Thyroid gland (tissue), 4 donors: ENCODE measurements around the gene MACROH2A1. TPM values are rescaled to one million over a fixed set of nuclear protein-coding genes. Genes with fewer than 3 reads are reported as not detected.

ENCODE experiments used
- DNase-seq, 2 donors: peaks; one replicate each; pipeline ENCODE4 v3.0.0-alpha.2; 2019
- H3K27ac ChIP-seq, 3 donors: fragments of 200-600 bp; sonication (generic); 1 replicate in 2 of 3; 2 replicates in 1 of 3; pipeline ENCODE4 v1.5.1; 2016 to 2019; ENCODE audit warnings: mild to moderate bottlenecking in 1 of 3, moderate library complexity in 1 of 3
- H3K27me3 ChIP-seq: fragments of 200-600 bp; sonication (generic); one replicate; pipeline ENCODE4 v1.5.1; 2019
- H3K36me3 ChIP-seq, 2 donors: fragments of 200-600 bp; sonication (generic); one replicate each; pipeline ENCODE4 v1.5.1; 2016 to 2019
- H3K4me1 ChIP-seq, 2 donors: fragments of 200-600 bp; sonication (generic); one replicate each; pipeline ENCODE4 v1.5.1; 2017 to 2019
- H3K4me3 ChIP-seq, 3 donors: fragments of 200-600 bp; sonication (generic); replicated peaks in 1 of 3; 1 replicate in 2 of 3; 2 replicates in 1 of 3; pipeline ENCODE4 v1.5.1; 2016; ENCODE audit warnings: mild to moderate bottlenecking in 1 of 3
- H3K9me3 ChIP-seq: fragments of 200-600 bp; sonication (generic); one replicate; pipeline ENCODE4 v1.5.1; 2017
- POLR2A ChIP-seq, 2 donors: fragments of 450-650 bp; IDR thresholded peaks; one replicate each; pipeline ENCODE4 v1.6.1; 2017; ENCODE audit warnings: antibody characterized with exemption in 2 of 2, mild to moderate bottlenecking in 2 of 2, moderate library complexity in 1 of 2
- WGBS, 2 donors: methylation state at CpG; one replicate each; pipeline ENCODE4 v1.1.5; 2017; 5-methylcytosine and 5-hydroxymethylcytosine counted together
- intact Hi-C: fragments of 100-400 bp; cut with DNase I; formaldehyde crosslinking; loops from one replicate; pipeline ENCODE4 v1.15.1; 2023
- total RNA-seq, 4 donors: library from RNA; depleted of rRNA; stranded (reverse); fragments of >200 nt; gene quantifications; one replicate each; pipeline ENCODE4 v1.2.3, GENCODE V29; 2016
- TF ChIP-seq, protein P1 (sequence below), 6 experiments: fragments of 200-600 bp in 3 of 6; fragments of 450-650 bp in 3 of 6; sonication (generic) in 3 of 6; IDR thresholded peaks; one replicate each; pipeline ENCODE4 v1.5.1; 2016 to 2019; ENCODE audit warnings: antibody characterized with exemption in 6 of 6, mild to moderate bottlenecking in 2 of 6, inconsistent platforms in 1 of 6, moderate library complexity in 1 of 6

MACROH2A1 gene
- total RNA-seq, 4 donors from 2014 or later = 149 to 242 (median 227) TPM

- Histone ChIP-seq H3K4me3 (no peak overlapping the region), H3K36me3 (peaks cover 3 to 23% of the 10 kb centered on the region in 2 donors), H3K27me3 (no peaks in the 10 kb centered on the region), H3K9me3 (no peaks in the 10 kb centered on the region), H3K27ac (no peak overlapping the region), H3K4me1 (peaks cover 0 to under 1% of the 10 kb centered on the region in 2 donors)
- intact Hi-C loops = no loop called here
- 81 to 85% methylated on average over 16 to 18 of the region's 18 CpGs for WGBS, 2 donors
- TF ChIP-seq, protein P1, sequence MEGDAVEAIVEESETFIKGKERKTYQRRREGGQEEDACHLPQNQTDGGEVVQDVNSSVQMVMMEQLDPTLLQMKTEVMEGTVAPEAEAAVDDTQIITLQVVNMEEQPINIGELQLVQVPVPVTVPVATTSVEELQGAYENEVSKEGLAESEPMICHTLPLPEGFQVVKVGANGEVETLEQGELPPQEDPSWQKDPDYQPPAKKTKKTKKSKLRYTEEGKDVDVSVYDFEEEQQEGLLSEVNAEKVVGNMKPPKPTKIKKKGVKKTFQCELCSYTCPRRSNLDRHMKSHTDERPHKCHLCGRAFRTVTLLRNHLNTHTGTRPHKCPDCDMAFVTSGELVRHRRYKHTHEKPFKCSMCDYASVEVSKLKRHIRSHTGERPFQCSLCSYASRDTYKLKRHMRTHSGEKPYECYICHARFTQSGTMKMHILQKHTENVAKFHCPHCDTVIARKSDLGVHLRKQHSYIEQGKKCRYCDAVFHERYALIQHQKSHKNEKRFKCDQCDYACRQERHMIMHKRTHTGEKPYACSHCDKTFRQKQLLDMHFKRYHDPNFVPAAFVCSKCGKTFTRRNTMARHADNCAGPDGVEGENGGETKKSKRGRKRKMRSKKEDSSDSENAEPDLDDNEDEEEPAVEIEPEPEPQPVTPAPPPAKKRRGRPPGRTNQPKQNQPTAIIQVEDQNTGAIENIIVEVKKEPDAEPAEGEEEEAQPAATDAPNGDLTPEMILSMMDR (IDR thresholded peaks at IDR 0.05) = no peak
- no peak for TF ChIP-seq POLR2A (IDR thresholded peaks at IDR 0.05)
- no peak for DNase-seq
Measured at GRCh38 chr5:135329913-135330797, 68.9 kb downstream of the MACROH2A1 start.

DNA sequence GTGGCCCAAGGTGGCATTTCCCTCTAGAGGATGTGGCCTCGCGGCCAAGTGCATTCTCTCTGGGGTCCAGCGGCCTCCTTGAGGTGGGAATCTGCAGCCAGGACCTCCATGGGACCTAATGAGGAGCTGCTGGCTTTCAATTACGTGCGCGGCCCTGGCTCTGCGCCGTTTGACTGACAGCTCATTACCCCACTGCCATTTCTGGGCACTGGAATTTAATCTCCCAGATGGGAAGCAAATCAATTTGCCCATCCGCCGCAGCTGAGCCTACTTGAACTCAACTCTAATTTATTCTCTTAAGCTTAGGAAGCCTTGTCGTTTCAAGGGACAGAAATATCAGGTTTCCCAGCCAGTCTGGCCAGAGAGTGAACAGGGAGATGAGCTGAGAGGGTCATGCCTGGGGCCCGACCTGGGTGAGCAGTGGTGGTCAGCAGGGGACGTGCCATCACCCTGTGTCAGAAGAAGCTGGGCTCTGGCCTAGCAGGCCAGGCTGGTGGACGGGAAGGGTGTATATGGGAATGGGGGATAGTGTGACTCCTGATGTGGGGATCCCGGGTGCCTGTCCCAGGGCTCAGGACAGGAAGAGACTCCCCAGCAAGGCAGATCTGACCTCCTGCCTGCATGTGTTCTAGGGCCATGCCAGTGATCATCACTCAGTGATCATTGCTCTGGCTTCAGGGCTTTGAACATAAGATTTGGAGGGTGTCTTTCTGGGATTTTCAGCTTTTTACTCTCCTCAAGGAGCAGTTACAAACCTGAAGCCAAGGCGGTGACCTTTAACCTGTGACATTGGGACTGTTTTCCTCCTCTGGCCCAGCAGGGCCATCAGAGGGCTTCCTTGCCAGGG is 69.7 kb downstream of the MACROH2A1 start:
- WGBS, 2 donors = 85 to 88% methylated on average over 15 to 16 of the region's 16 CpGs
- no peaks in the 10 kb centered on the region for H3K27me3 ChIP-seq

DNA sequence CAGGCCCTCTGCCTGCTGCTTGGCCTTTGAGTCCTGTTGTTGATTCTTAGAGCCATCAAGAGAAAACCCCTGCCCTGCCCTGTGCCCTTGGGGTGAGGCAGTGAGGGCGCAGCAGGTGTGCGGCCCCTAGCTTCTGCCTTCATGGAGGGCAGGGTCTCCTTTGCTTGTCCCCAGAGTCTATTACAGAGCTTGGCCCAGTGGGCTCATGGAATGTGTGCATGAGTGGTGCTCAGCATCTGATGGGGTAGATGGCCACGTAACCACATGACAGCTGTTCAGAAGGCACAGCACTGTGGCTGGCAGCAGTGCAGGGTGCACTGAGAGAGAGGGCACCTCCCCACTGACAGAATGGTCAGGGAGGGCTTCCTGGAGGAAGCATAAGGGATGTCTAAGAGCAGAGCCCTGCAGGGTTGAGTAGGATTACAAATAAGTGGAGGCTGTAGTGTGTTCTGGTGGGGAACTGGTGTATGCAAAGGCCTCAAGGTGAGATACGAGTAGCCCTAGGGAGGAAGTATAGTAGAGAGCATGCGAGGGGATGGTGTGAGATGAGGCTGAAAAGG is 70.8 kb downstream of the MACROH2A1 start:
- 91 to 96% methylated on average over 5 of the region's 5 CpGs for WGBS, 2 donors
- H3K4me1 ChIP-seq = no peaks in the 10 kb centered on the region
- H3K36me3 ChIP-seq = peaks cover 3 to 10% of the 10 kb centered on the region in 2 donors
- no peak for DNase-seq
- intact Hi-C loops = no loop called here
- H3K27ac ChIP-seq = no peak overlapping the region
- no peaks in the 10 kb centered on the region for H3K9me3 ChIP-seq
- TF ChIP-seq, protein P1 (IDR thresholded peaks at IDR 0.05) = no peak
- TF ChIP-seq POLR2A (IDR thresholded peaks at IDR 0.05) = no peak
- H3K4me3 ChIP-seq = no peak overlapping the region
- no peaks in the 10 kb centered on the region for H3K27me3 ChIP-seq

More for the DNA sequence above, 69.7 kb downstream of the MACROH2A1 start:
- no peaks in the 10 kb centered on the region for H3K9me3 ChIP-seq
- H3K4me1 ChIP-seq = no peaks in the 10 kb centered on the region
- H3K36me3 ChIP-seq = peaks cover 3 to 21% of the 10 kb centered on the region in 2 donors
- TF ChIP-seq, protein P1 (IDR thresholded peaks at IDR 0.05) = no peak
- TF ChIP-seq POLR2A (IDR thresholded peaks at IDR 0.05) = no peak
- intact Hi-C loops = no loop called here
- DNase-seq = no peak
- H3K4me3 ChIP-seq = no peak overlapping the region
- no peak overlapping the region for H3K27ac ChIP-seq

DNA sequence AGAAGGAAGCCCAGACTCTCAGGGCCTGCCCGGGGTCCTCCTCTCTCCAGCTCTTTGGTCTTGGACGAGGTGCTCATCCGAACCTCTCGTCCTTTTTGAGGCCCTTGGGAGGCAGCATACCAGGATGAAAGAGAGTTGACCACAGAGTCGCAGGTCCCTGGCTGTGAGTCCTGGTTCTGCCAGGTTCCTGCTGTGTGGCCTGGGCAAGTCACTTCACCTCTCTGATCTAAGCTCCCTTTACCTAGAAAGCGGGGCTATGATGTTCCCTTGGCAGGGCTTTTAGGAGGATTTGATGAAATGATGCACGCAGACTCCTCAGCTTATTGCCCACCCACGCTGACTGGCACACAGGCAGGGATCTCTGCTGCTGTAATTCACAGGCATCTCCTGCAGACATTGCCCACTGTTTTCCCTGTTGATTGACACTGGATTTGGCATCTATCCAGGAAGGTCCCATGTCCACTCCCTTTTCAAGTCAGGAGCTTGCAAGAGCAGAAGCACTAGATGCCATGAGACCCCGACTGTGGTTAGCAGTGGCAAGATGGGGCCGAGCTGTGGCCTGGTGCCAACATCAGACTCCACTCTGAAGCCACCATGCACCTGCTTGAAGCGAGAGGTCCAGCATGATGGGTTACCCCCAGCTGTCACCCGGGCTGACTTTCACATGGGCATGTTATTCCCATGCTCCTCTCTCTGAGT is 71.5 kb downstream of the MACROH2A1 start:
- intact Hi-C loops = no loop called here
- H3K4me1 ChIP-seq = no peaks in the 10 kb centered on the region
- H3K27ac ChIP-seq = no peak overlapping the region
- DNase-seq = no peak
- H3K36me3 ChIP-seq = peaks cover 3 to 10% of the 10 kb centered on the region in 2 donors
- H3K4me3 ChIP-seq = no peak overlapping the region
- no peaks in the 10 kb centered on the region for H3K27me3 ChIP-seq
- H3K9me3 ChIP-seq = no peaks in the 10 kb centered on the region
- TF ChIP-seq POLR2A (IDR thresholded peaks at IDR 0.05) = no peak
- TF ChIP-seq, protein P1 (IDR thresholded peaks at IDR 0.05) = no peak
- WGBS, 2 donors = 83 to 93% methylated on average over 9 to 11 of the region's 12 CpGs
